ENCODE measurements around the gene SEMA4B. TPM values are rescaled to one million over a fixed set of nuclear protein-coding genes. Genes with fewer than 3 reads are reported as not detected.

Gene SEMA4B
- total RNA-seq, 1 experiment from 2014 or later = 50.2 TPM

- TF ChIP-seq ZNF512 (CRISPR knock-in tag; IDR thresholded peaks at IDR 0.05; ENCODE audit: borderline replicate concordance) (no peak), MAX (CRISPR knock-in tag; IDR thresholded peaks at IDR 0.05) (no peak; the same call in 1 of the 2 replicates), TCF7 (CRISPR knock-in tag; IDR thresholded peaks at IDR 0.05; ENCODE audit: low read depth) (no peak)
Measured at GRCh38 chr15:90234096-90234988, 33.2 kb downstream of the SEMA4B start, which contains the start of gene GDPGP1 (continued).

- no peak for DNase-seq (ENCODE audit: low spot score)
- ChIA-PET POLR2A (no interaction called here), CTCF (interaction anchor here (0.6 kb wide), 1 partner anchor 54 kb away, joined by 3 read pairs; no protein-coding TSS in a partner anchor)
- Mint-ChIP-seq H3K27me3 (ENCODE audit: low read depth) (no peaks in the 10 kb centered on the region), H3K9me3 (no peaks in the 10 kb centered on the region), H3K27ac (no peak overlapping the region), H3K4me3 (no peak overlapping the region), H3K36me3 (peaks cover 10% of the 10 kb centered on the region; the same call in 1 of the 2 replicates), H3K4me1 (peaks cover 8% of the 10 kb centered on the region)
- TF ChIP-seq FOXK1 (CRISPR knock-in tag; IDR thresholded peaks at IDR 0.05) (no peak), TP53 (CRISPR knock-in tag; IDR thresholded peaks at IDR 0.05) (no peak), ZNF532 (CRISPR knock-in tag; IDR thresholded peaks at IDR 0.05; ENCODE audit: borderline replicate concordance) (no peak), GRHL2 (CRISPR knock-in tag; IDR thresholded peaks at IDR 0.05; ENCODE audit: insufficient replicate concordance, severe bottlenecking) (no peak), FOXJ3 (CRISPR knock-in tag; IDR thresholded peaks at IDR 0.05; ENCODE audit: borderline replicate concordance) (no peak), AR (CRISPR knock-in tag; IDR thresholded peaks at IDR 0.05) (no peak)
- ATAC-seq = no peak
Measured at GRCh38 chr15:90239371-90239770, 38.2 kb downstream of the SEMA4B start.

GRCh38 chr15:90240856-90241255, 39.7 kb downstream of the SEMA4B start:
- no peaks in the 10 kb centered on the region for H3K4me1 Mint-ChIP-seq
- H3K4me3 Mint-ChIP-seq = no peak overlapping the region
- H3K27me3 Mint-ChIP-seq (ENCODE audit: low read depth) = no peaks in the 10 kb centered on the region
- H3K9me3 Mint-ChIP-seq = no peaks in the 10 kb centered on the region
- H3K27ac Mint-ChIP-seq = no peak overlapping the region
- ATAC-seq (no peak), DNase-seq (ENCODE audit: low spot score) (no peak)
- ChIA-PET POLR2A (interaction anchor here (0.6 kb wide), 1 partner anchor 53 kb away, joined by 3 read pairs; no protein-coding TSS in a partner anchor), CTCF (no interaction called here)
- peaks cover 10% of the 10 kb centered on the region; the same call in 1 of the 2 replicates for H3K36me3 Mint-ChIP-seq
- TF ChIP-seq STAT6 (CRISPR knock-in tag; conservative IDR thresholded peaks at IDR 0.05; ENCODE audit: low read depth) (no peak), ZNF396 (CRISPR knock-in tag; IDR thresholded peaks at IDR 0.05; ENCODE audit: borderline replicate concordance) (no peak), PREB (CRISPR knock-in tag; IDR thresholded peaks at IDR 0.05; ENCODE audit: borderline replicate concordance) (no peak)

Measured in WTC11 (cell line).